GM23248 (cell line): Measurements from ENCODE around the gene EML4. TPM values are rescaled to one million over a fixed set of nuclear protein-coding genes. Genes with fewer than 3 reads are reported as not detected.

Experiments used
- DNase-seq: peaks from one replicate; pipeline ENCODE4 v3.0.0-alpha.2; 2015
- H2AFZ ChIP-seq: fragments of 200-600 bp; sonication (generic); 2 replicates; pipeline ENCODE4 v1.6.1; 2016; ENCODE audit warnings: antibody characterized with exemption
- H3F3A ChIP-seq: fragments of 200-600 bp; sonication (generic); 2 replicates; pipeline ENCODE4 v1.6.1; 2016; ENCODE audit warnings: mild to moderate bottlenecking, antibody characterized with exemption, mixed run types; ENCODE audit not compliant: insufficient read depth
- H3K27ac ChIP-seq: fragments of 200-600 bp; sonication (generic); 2 replicates; pipeline ENCODE4 v1.5.1; 2016; ENCODE audit warnings: mild to moderate bottlenecking
- H3K27me3 ChIP-seq: fragments of 200-600 bp; sonication (generic); replicated peaks from 2 replicates; pipeline ENCODE4 v1.6.1; 2016; ENCODE audit warnings: mild to moderate bottlenecking; ENCODE audit not compliant: insufficient read depth
- H3K36me3 ChIP-seq: fragments of 200-600 bp; sonication (generic); 2 replicates; pipeline ENCODE4 v1.6.1; 2016; ENCODE audit warnings: low read depth, mild to moderate bottlenecking
- H3K4me1 ChIP-seq: fragments of 200-600 bp; sonication (generic); 2 replicates; pipeline ENCODE4 v1.6.1; 2016; ENCODE audit warnings: mild to moderate bottlenecking; ENCODE audit not compliant: insufficient read depth
- H3K4me2 ChIP-seq: fragments of 200-600 bp; sonication (generic); one replicate; pipeline ENCODE4 v1.6.1; 2016; ENCODE audit warnings: mild to moderate bottlenecking; ENCODE audit not compliant: unreplicated experiment
- H3K4me3 ChIP-seq: fragments of 200-600 bp; sonication (generic); 2 replicates; pipeline ENCODE4 v1.5.1; 2016; ENCODE audit warnings: mild to moderate bottlenecking
- H3K79me2 ChIP-seq: fragments of 200-600 bp; sonication (generic); 2 replicates; pipeline ENCODE4 v1.6.1; 2016; ENCODE audit warnings: mild to moderate bottlenecking; ENCODE audit not compliant: insufficient read depth
- H3K9ac ChIP-seq: fragments of 200-600 bp; sonication (generic); 2 replicates; pipeline ENCODE4 v1.6.1; 2016; ENCODE audit warnings: mild to moderate bottlenecking
- H3K9me2 ChIP-seq: fragments of 200-600 bp; sonication (generic); 2 replicates; pipeline ENCODE4 v1.6.1; 2016; ENCODE audit warnings: mixed run types, mild to moderate bottlenecking, moderate library complexity; ENCODE audit not compliant: insufficient read depth
- H3K9me3 ChIP-seq: fragments of 200-600 bp; sonication (generic); one replicate; pipeline ENCODE4 v1.6.1; 2017; ENCODE audit warnings: low read depth
- H4K20me1 ChIP-seq: fragments of 200-600 bp; sonication (generic); 2 replicates; pipeline ENCODE4 v1.6.0; 2016; ENCODE audit not compliant: insufficient read depth
- EZH2 ChIP-seq: fragments of 200-600 bp; sonication (generic); IDR thresholded peaks from 2 replicates; pipeline ENCODE4 v1.6.1; 2018; ENCODE audit warnings: antibody characterized with exemption, mild to moderate bottlenecking; ENCODE audit not compliant: insufficient read depth, poor library complexity, severe bottlenecking
- EZH2phosphoT487 ChIP-seq: fragments of 200-600 bp; sonication (generic); IDR thresholded peaks from 2 replicates; pipeline ENCODE4 v1.6.1; 2018; ENCODE audit warnings: antibody characterized with exemption, moderate library complexity, mild to moderate bottlenecking, low read depth; ENCODE audit not compliant: insufficient read depth
- WGBS, 2 experiments: methylation state at CpG; one replicate each; pipeline ENCODE4 v1.1.6; 2015 to 2017; ENCODE audit warnings: low lambda C conversion rate in 2 of 2, low coverage in 1 of 2; ENCODE audit errors: missing lambda C conversion rate in 2 of 2; 5-methylcytosine and 5-hydroxymethylcytosine counted together
- in situ Hi-C: fragments of 300-500 bp; cut with MboI; formaldehyde crosslinking; loops from 2 replicates; pipeline ENCODE4 v1.15.0; 2020
- polyA plus RNA-seq: library from polyadenylated mRNA; unstranded; fragments of >200 nt; fragmentation: Nextera tagmentation; extraction: Ambion mirVana; gene quantifications from 2 replicates; pipeline ENCODE4 v1.2.1, GENCODE V29; 2016
- total RNA-seq: library from RNA; depleted of rRNA; stranded (reverse); fragments of >200 nt; shearing (Covaris generic); gene quantifications from 2 replicates; pipeline ENCODE4 v1.2.3, GENCODE V29; 2014

EML4 gene
- total and polyA plus RNA-seq, 2 experiments from 2014 or later, result 19.3 to 21.7 TPM

DNA sequence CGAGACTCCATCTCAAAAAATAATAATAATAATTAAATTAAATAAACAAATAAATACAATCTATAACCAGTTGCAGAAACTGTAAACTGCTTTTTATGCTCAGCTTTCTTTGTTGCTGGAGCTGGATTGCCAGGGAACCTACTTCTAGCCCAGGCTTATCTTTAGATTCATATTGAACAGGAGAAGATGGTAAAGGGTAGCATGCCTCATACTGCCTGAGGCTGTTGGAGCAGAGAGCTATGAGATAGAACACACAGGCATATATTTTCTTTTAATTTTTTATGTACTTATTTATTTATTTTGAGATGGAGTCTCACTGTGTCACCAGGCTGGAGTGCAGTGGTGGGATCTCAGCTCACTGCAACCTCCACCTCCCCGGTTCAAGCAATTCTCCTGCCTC, 28.7 kb upstream of the EML4 start:
- Histone ChIP-seq H4K20me1 (no peaks in the 10 kb centered on the region), H3K9ac (no peak overlapping the region), H3K27ac (no peak overlapping the region), H2AFZ (no peak overlapping the region), H3K79me2 (no peaks in the 10 kb centered on the region), H3K27me3 (no peaks in the 10 kb centered on the region), H3K4me3 (no peak overlapping the region), H3K4me2 (no peak overlapping the region), H3K4me1 (peaks cover 36% of the 10 kb centered on the region), H3K9me3 (no peaks in the 10 kb centered on the region), H3K9me2 (no peaks in the 10 kb centered on the region), H3K36me3 (no peaks in the 10 kb centered on the region), H3F3A (peaks cover 42% of the 10 kb centered on the region)
- no peak for TF ChIP-seq EZH2
- no peak for TF ChIP-seq EZH2phosphoT487
- in situ Hi-C loops, result no loop called here
- 96% methylated on average over 2 of the region's 2 CpGs for WGBS, 2 experiments
- peak; percentile 15 for DNase-seq

- Histone ChIP-seq H3K9me2 (no peaks in the 10 kb centered on the region), H2AFZ (peak overlapping the region; percentile 70), H3K27ac (peak overlapping the region; percentile 84), H3K4me2 (peak overlapping the region; percentile 92), H3K36me3 (no peaks in the 10 kb centered on the region), H3K9ac (peak overlapping the region; percentile 70), H3F3A (peaks cover 42% of the 10 kb centered on the region), H3K79me2 (no peaks in the 10 kb centered on the region), H3K9me3 (no peaks in the 10 kb centered on the region), H3K4me3 (peak overlapping the region; percentile 66), H4K20me1 (no peaks in the 10 kb centered on the region), H3K4me1 (peaks cover 37% of the 10 kb centered on the region), H3K27me3 (no peaks in the 10 kb centered on the region)
- in situ Hi-C loops, result no loop called here
- no peak for TF ChIP-seq EZH2
- no peak for TF ChIP-seq EZH2phosphoT487
- DNase-seq, result peak; percentile 83
- 1 to 5% methylated on average over 11 to 13 of the region's 13 CpGs for WGBS, 2 experiments
These were observed 27.2 kb upstream of the EML4 start for GRCh38 chr2:42141687-42142546.

DNA sequence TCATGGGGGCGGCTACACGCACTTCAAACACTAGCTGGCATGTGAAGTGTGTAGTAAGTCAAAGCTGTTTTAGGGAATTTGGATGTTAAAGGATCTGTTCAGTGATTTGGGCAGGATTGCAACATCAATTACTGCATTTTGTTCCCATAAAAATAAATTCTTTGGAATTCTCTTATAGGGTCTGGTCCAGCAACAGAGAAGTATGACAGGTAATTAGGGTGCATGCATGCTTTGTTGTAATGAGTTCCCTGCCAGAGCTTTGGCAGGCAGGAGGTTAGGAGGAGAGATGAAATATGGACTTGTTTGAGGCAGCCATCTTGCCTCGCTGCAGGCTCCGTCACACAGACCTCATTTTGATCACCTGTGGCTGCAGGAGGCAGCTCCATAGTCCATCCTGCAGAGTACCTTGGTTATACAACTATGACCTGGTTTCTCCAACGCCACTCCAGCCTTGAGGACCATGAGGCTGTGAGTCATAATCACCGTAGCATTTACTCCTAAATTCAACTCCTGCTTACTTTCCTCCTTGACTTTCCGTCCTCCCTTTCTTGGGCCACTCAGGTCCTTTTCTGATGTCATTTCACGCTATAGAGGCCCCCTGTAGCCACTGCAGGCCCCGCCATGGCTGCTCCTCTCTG, 26.5 kb upstream of the EML4 start:
- DNase-seq, result peak; percentile 42
- 61 to 62% methylated on average over 9 of the region's 9 CpGs for WGBS, 2 experiments
- H3F3A ChIP-seq, result peaks cover 48% of the 10 kb centered on the region
- peak overlapping the region; percentile 70 for H2AFZ ChIP-seq
- H3K36me3 ChIP-seq, result no peaks in the 10 kb centered on the region
- in situ Hi-C loops, result no loop called here
- H3K27me3 ChIP-seq, result no peaks in the 10 kb centered on the region
- H3K4me3 ChIP-seq, result peak overlapping the region; percentile 66
- H3K4me2 ChIP-seq, result peak overlapping the region; percentile 92
- no peaks in the 10 kb centered on the region for H3K9me2 ChIP-seq
- no peaks in the 10 kb centered on the region for H3K9me3 ChIP-seq
- H3K27ac ChIP-seq, result peak overlapping the region; percentile 84
- TF ChIP-seq EZH2 (no peak), EZH2phosphoT487 (no peak)
- H3K79me2 ChIP-seq, result no peaks in the 10 kb centered on the region
- peaks cover 44% of the 10 kb centered on the region for H3K4me1 ChIP-seq
- no peaks in the 10 kb centered on the region for H4K20me1 ChIP-seq
- H3K9ac ChIP-seq, result peak overlapping the region; percentile 70

- Histone ChIP-seq H3K4me2 (peak overlapping the region; percentile 45), H3K27ac (peak overlapping the region; percentile 62), H3K4me3 (no peak overlapping the region), H2AFZ (peak overlapping the region; percentile 73), H3K9me2 (no peaks in the 10 kb centered on the region), H3K4me1 (peaks cover 21% of the 10 kb centered on the region), H3K79me2 (no peaks in the 10 kb centered on the region), H3K9me3 (no peaks in the 10 kb centered on the region), H3K36me3 (no peaks in the 10 kb centered on the region), H3F3A (peaks cover 24% of the 10 kb centered on the region), H3K9ac (peak overlapping the region; percentile 41), H4K20me1 (no peaks in the 10 kb centered on the region), H3K27me3 (no peaks in the 10 kb centered on the region)
- TF ChIP-seq EZH2 (no peak), EZH2phosphoT487 (no peak)
- in situ Hi-C loops, result no loop called here
- peak; percentile 60 for DNase-seq
- 25 to 30% methylated on average over 5 of the region's 5 CpGs for WGBS, 2 experiments
These were observed 21.4 kb upstream of the EML4 start for GRCh38 chr2:42147641-42148274.
